ENCODE results near the gene TBC1D21. TPM values are rescaled to one million over a fixed set of nuclear protein-coding genes. Genes with fewer than 3 reads are reported as not detected.
A peak's percentile ranks its signal among the peaks of the same experiment; 100 is the strongest.

TBC1D21 gene
- total RNA-seq, 1 donor from 2014 or later, result not detected

DNA sequence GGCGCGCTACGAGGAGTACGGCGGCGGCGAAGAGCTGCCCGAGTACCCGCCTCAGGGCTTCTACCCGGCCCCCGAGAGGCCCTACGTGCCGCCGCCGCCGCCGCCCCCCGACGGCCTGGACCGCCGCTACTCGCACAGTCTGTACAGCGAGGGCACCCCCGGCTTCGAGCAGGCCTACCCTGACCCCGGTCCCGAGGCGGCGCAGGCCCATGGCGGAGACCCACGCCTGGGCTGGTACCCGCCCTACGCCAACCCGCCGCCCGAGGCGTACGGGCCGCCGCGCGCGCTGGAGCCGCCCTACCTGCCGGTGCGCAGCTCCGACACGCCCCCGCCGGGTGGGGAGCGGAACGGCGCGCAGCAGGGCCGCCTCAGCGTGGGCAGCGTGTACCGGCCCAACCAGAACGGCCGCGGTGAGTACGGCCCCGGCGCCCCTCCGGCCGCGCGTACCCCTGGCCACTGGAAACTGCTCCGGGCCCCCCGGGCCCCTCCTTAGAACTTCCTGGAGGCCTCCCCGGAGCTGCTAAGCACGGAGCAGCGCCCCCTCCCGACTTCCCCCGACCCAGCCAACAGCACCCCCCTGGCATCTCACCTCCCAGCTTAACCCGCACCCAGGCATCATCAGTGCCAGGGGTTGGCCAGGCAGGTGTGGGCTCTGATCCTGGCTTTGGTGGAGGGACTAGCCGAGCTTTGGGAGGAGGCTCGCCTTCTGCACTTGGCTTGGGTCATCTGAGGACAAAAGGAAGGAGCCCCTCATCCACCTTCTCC lies 54.3 kb downstream of the TBC1D21 start:
- no peak overlapping the region for H3K27ac Mint-ChIP-seq (ENCODE audit: unreplicated experiment)
- peaks cover 15% of the 10 kb centered on the region for H3K36me3 Mint-ChIP-seq (ENCODE audit: low read depth, unreplicated experiment)
- peak; percentile 73 for DNase-seq (ENCODE audit: low spot score)
- peak overlapping the region; percentile 91 for H3K4me3 Mint-ChIP-seq (ENCODE audit: unreplicated experiment)
- H3K9me3 Mint-ChIP-seq (ENCODE audit: unreplicated experiment), result no peaks in the 10 kb centered on the region
- H3K27me3 Mint-ChIP-seq (ENCODE audit: unreplicated experiment), result peaks cover 9% of the 10 kb centered on the region
- peaks cover 69% of the 10 kb centered on the region for H3K4me1 Mint-ChIP-seq (ENCODE audit: unreplicated experiment)
- TF ChIP-seq, protein P1, sequence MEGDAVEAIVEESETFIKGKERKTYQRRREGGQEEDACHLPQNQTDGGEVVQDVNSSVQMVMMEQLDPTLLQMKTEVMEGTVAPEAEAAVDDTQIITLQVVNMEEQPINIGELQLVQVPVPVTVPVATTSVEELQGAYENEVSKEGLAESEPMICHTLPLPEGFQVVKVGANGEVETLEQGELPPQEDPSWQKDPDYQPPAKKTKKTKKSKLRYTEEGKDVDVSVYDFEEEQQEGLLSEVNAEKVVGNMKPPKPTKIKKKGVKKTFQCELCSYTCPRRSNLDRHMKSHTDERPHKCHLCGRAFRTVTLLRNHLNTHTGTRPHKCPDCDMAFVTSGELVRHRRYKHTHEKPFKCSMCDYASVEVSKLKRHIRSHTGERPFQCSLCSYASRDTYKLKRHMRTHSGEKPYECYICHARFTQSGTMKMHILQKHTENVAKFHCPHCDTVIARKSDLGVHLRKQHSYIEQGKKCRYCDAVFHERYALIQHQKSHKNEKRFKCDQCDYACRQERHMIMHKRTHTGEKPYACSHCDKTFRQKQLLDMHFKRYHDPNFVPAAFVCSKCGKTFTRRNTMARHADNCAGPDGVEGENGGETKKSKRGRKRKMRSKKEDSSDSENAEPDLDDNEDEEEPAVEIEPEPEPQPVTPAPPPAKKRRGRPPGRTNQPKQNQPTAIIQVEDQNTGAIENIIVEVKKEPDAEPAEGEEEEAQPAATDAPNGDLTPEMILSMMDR (IDR thresholded peaks at IDR 0.05; ENCODE audit: unreplicated experiment), result peak; percentile 66

DNA sequence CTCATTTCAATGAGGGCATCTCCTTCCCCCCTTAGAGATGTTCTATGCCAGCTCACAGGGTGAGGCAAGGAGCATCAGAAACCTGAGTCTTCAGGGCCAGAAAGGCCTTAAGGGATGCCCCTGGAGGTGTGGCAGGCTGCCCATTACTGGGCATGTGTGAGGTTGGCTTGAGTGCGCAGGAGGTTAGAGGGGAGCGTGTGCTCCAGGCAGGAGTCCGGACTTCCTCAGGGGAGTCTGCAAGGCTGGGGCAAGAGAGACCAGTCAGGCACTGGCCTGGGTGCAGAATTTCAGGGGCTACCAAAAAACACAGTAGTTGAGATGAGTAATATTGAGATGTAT lies 54.8 kb downstream of the TBC1D21 start:
- Mint-ChIP-seq H3K27ac (ENCODE audit: unreplicated experiment) (no peak overlapping the region), H3K27me3 (ENCODE audit: unreplicated experiment) (peaks cover 9% of the 10 kb centered on the region), H3K4me1 (ENCODE audit: unreplicated experiment) (peaks cover 70% of the 10 kb centered on the region), H3K36me3 (ENCODE audit: low read depth, unreplicated experiment) (peaks cover 18% of the 10 kb centered on the region), H3K9me3 (ENCODE audit: unreplicated experiment) (no peaks in the 10 kb centered on the region), H3K4me3 (ENCODE audit: unreplicated experiment) (peak overlapping the region; percentile 91)
- TF ChIP-seq, protein P1 (IDR thresholded peaks at IDR 0.05; ENCODE audit: unreplicated experiment), result no peak
- no peak for DNase-seq (ENCODE audit: low spot score)

DNA sequence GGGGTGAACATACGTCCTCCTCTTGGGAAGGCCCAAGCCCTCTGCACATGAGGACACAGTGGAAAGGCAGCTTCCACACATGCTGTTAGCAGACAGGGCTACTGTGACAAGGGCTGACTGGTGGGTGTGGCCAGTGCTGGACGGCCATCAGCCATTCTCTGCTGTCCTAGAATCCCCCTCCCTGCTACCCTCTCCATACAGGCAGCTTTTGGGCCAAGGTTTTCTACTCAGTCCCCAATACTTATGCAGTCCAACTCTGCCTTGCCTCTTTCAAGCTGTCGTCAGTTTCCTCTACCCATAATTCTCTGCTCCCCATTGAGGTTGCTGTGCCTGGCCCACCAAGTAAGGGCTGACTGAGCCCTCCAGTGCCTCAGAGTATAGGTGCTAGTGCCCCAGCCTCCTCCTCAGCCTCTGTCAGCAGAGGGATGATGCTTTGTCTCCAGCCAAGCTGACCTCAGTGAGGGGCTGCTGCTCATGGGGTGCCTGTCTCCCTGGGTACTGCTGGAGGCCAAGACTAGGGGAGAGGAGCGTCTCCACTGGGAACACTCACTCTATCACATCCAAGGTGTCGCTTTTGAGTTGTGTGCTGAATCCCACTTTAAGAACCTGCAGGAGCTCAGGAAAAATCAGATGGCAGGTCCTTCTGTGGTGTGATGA lies 55.7 kb downstream of the TBC1D21 start:
- H3K4me1 Mint-ChIP-seq (ENCODE audit: unreplicated experiment), result peaks cover 70% of the 10 kb centered on the region
- H3K27ac Mint-ChIP-seq (ENCODE audit: unreplicated experiment), result no peak overlapping the region
- no peaks in the 10 kb centered on the region for H3K9me3 Mint-ChIP-seq (ENCODE audit: unreplicated experiment)

DNA sequence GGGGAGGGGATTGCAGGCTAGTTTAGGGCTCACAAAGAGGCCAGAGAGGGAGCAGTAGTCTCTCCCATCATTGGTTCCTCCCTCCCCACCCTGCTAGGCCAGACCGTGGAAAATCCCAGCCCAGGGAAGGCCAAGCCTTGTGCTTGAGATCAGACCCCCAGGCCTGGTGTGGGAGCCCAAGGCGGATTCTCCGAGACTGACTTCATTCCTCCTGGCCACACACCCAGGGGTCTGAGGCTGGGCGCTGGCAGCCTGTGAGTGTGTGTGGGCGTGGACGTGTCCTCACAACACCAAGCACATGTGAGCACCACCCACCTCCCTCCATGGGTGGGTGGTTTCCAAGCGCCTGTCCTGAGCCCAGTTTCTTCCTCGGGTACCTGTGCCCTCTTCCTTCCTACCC lies 57.0 kb downstream of the TBC1D21 start:
- Mint-ChIP-seq H3K4me3 (ENCODE audit: unreplicated experiment) (peak overlapping the region; percentile 15), H3K4me1 (ENCODE audit: unreplicated experiment) (peaks cover 70% of the 10 kb centered on the region), H3K9me3 (ENCODE audit: unreplicated experiment) (no peaks in the 10 kb centered on the region), H3K27me3 (ENCODE audit: unreplicated experiment) (peaks cover 15% of the 10 kb centered on the region), H3K27ac (ENCODE audit: unreplicated experiment) (no peak overlapping the region), H3K36me3 (ENCODE audit: low read depth, unreplicated experiment) (peaks cover 22% of the 10 kb centered on the region)
- DNase-seq (ENCODE audit: low spot score), result no peak
- TF ChIP-seq, protein P1 (IDR thresholded peaks at IDR 0.05; ENCODE audit: unreplicated experiment), result no peak

More for the DNA sequence above, 55.7 kb downstream of the TBC1D21 start:
- Mint-ChIP-seq H3K27me3 (ENCODE audit: unreplicated experiment) (peaks cover 9% of the 10 kb centered on the region), H3K4me3 (ENCODE audit: unreplicated experiment) (peak overlapping the region; percentile 91), H3K36me3 (ENCODE audit: low read depth, unreplicated experiment) (peaks cover 18% of the 10 kb centered on the region)
- DNase-seq (ENCODE audit: low spot score), result no peak
- TF ChIP-seq, protein P1 (IDR thresholded peaks at IDR 0.05; ENCODE audit: unreplicated experiment), result no peak

DNA sequence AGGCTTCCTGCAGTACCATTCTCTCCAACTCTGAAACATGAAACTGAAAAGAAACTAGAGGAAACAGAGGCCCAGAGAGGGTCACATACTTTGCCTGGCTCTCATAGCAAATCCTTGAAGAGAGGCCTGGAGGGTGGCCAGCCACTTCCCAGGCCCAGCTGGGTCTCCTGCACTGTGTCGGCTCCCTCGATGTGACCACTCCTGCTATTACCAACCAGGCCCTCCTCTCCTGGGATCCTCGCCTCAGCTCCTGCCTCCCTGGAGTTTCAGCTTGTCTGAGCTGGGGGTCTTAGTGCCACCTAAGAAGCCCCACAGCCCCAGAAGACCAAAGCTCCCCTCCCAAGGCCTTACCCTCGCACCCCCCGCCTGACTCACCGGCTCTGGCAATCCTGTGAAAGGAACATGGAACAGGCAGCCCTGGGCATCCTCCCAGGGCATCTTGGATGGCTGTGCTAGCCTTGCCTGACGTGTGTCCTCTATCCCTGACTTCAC lies 57.5 kb downstream of the TBC1D21 start:
- no peak overlapping the region for H3K27ac Mint-ChIP-seq (ENCODE audit: unreplicated experiment)
- H3K36me3 Mint-ChIP-seq (ENCODE audit: low read depth, unreplicated experiment), result peaks cover 20% of the 10 kb centered on the region
- no peak for DNase-seq (ENCODE audit: low spot score)
- H3K4me3 Mint-ChIP-seq (ENCODE audit: unreplicated experiment), result peak overlapping the region; percentile 15
- TF ChIP-seq, protein P1 (IDR thresholded peaks at IDR 0.05; ENCODE audit: unreplicated experiment), result no peak
- peaks cover 70% of the 10 kb centered on the region for H3K4me1 Mint-ChIP-seq (ENCODE audit: unreplicated experiment)
- no peaks in the 10 kb centered on the region for H3K9me3 Mint-ChIP-seq (ENCODE audit: unreplicated experiment)
- peaks cover 12% of the 10 kb centered on the region for H3K27me3 Mint-ChIP-seq (ENCODE audit: unreplicated experiment)

Data from endothelial cell (in vitro differentiated cells).